Ureter (tissue), 1 donor: ENCODE measurements around the gene IRGQ. TPM values are rescaled to one million over a fixed set of nuclear protein-coding genes. Genes with fewer than 3 reads are reported as not detected.

Source experiments
- DNase-seq: peaks from one replicate; pipeline ENCODE4 v3.0.0-alpha.2; 2020; ENCODE audit warnings: low spot score
- total RNA-seq: library from RNA; stranded (reverse); gene quantifications from one replicate; pipeline ENCODE4 v1.2.4, GENCODE V29; 2023
- donor health status: DM: yes; HTN: yes; CAD: no.

Gene IRGQ
- total RNA-seq, 1 donor from 2014 or later: 20.8 TPM

GRCh38 chr19:43546581-43546980 lies 49.4 kb downstream of the IRGQ start:
- no peak for DNase-seq

GRCh38 chr19:43545981-43546380 lies 50.0 kb downstream of the IRGQ start:
- DNase-seq: no peak

DNA sequence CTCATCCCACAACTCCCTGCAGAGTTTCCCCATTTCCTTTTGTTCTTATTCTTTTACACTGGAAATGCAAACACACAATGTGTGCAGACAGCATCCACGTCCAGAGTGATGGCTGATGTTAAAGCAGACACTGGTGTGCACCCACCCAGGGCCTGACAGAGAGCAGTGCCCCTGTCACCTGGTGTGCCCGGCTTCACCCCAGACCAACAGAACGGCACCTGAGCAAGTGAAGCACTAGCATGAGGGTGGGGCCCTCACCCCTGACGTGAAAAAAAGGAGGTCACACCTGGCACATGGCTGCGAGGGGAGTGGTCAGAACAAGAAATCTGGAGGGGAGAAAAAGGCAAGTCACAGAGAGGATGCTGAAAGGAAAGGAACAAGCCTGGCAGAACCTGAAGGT lies 50.7 kb downstream of the IRGQ start:
- DNase-seq: no peak

GRCh38 chr19:43544077-43544476 lies 51.9 kb downstream of the IRGQ start:
- no peak for DNase-seq

DNA sequence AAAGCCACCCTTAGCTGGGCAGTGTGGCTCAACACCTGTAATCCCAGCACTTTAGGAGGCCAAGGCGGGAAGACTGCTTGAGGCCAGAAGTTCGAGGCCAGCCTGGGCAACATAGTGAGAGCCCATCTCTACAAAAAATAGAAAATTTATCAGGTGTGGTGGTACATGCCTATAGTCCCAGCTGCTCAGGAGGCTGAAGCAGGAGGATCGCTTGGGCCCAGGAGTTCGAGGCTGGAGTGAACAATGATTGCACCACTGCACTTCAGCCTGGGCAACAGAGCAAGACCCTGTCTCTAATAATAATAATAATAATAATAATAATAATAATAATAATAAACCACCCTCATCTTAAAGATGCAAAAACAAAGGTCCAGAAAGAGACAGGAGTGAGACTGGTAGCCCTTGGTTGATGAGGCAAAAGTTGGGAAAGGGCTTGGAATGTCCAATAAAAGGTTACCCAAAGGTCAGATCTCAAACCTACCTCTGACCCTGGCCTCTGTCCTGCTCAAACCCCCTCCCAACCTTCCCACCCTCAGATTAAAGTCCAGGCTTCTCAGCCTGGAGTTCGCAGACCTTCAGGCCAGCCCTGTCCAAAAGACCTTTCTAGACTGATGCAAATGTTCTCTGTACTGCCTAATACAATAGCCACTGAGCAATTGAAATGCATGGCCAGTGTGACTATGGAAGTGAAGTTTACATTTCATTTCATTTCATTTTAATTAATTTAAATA lies 53.8 kb downstream of the IRGQ start:
- DNase-seq: no peak

DNA sequence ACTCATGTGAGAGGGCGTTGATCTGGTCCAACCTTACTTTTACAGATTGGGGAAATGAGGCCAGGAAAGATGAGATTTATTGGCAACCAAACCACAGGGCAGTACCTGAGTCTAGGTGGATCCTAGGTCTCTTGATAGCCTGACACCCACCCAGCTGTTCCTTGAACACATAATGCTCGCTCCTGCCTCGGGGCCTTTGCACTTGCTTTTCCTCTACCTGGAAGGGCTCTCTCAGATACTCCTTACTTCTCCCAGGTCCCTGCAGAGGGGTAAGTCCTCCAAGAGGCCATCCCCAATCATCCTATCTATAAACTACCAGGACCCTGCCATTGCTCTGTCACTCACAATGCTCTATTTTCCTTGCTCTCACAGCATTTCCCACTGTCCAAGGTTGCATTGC lies 55.6 kb downstream of the IRGQ start:
- no peak for DNase-seq

DNA sequence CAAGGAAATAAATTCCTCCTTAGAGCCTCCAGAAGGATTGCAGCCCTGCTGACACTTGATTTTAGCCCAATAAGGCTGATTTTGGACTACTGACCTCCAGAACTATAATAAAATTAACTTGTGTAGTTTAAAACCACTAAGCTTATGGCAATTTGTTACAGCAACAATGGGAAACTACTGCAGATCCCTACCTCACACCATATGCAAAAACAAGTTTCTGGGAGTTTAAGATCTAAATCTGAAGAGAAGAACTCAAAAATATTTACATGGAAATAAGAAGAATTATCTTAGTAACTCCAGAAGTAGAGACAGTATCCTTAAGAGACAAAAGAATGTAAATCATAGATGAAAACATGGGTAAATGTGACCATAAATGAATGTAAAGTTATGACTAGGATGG lies 57.0 kb downstream of the IRGQ start:
- no peak for DNase-seq

- peak; percentile 79 for DNase-seq
Measured at GRCh38 chr19:43534816-43535761, 60.8 kb downstream of the IRGQ start.

Other genes with a start within 250 kb of the IRGQ start
- not detected for gene CD177, start 242.4 kb downstream of the IRGQ start, total RNA-seq
- gene TEX101, start 181.2 kb downstream of the IRGQ start, total RNA-seq: not detected
- 15.0 TPM for gene LYPD3, start 130.5 kb downstream of the IRGQ start, total RNA-seq
- 39.5 TPM for gene PHLDB3, start 91.4 kb downstream of the IRGQ start, total RNA-seq
- 37.4 TPM for gene ETHE1, start 68.9 kb downstream of the IRGQ start, total RNA-seq
- gene ZNF575, start 62.9 kb downstream of the IRGQ start, total RNA-seq: 2.1 TPM
- 20.3 TPM for gene XRCC1, start 20.6 kb downstream of the IRGQ start, total RNA-seq
- gene PINLYP, start 20.3 kb downstream of the IRGQ start, total RNA-seq: 11.8 TPM
- gene ZNF576, start 461 bp upstream of the IRGQ start, total RNA-seq: 20.4 TPM
- gene SRRM5, start 16.0 kb upstream of the IRGQ start, total RNA-seq: 1.0 TPM
- gene ZNF428, start 23.5 kb upstream of the IRGQ start, total RNA-seq: 30.2 TPM
- 6.6 TPM for gene CADM4, start 43.7 kb upstream of the IRGQ start, total RNA-seq
- gene PLAUR, start 74.0 kb upstream of the IRGQ start, total RNA-seq: 9.6 TPM
- not detected for gene IRGC, start 119.9 kb upstream of the IRGQ start, total RNA-seq
- 60.6 TPM for gene SMG9, start 158.8 kb upstream of the IRGQ start, total RNA-seq
- 69.2 TPM for gene KCNN4, start 184.8 kb upstream of the IRGQ start, total RNA-seq
- 5.9 TPM for gene LYPD5, start 206.3 kb upstream of the IRGQ start, total RNA-seq
- 15.1 TPM for gene ZNF283, start 231.2 kb upstream of the IRGQ start, total RNA-seq